ENCODE results near the gene TINCR.

Gene TINCR

GRCh38 chr19:5561559-5561958 is 6.2 kb downstream of the TINCR start:
- Histone ChIP-seq H3K4me2 (ENCODE audit: low read length) (no peak overlapping the region), H3K27me3 (ENCODE audit: insufficient read depth, low read length) (no peaks in the 10 kb centered on the region; the same call in 1 of the 2 replicates), H4K20me1 (ENCODE audit: insufficient read depth, low read length) (no peaks in the 10 kb centered on the region), H3K4me3 (ENCODE audit: low read depth, low read length, poor library complexity, severe bottlenecking) (no peak overlapping the region), H3K9ac (ENCODE audit: low read length) (no peak overlapping the region), H3K9me3 (ENCODE audit: low read length) (no peaks in the 10 kb centered on the region), H3K27ac (ENCODE audit: low read depth, low read length, poor library complexity, severe bottlenecking) (no peak overlapping the region), H2AFZ (ENCODE audit: low read length) (no peak overlapping the region), H3K79me2 (ENCODE audit: insufficient read depth, low read length) (no peaks in the 10 kb centered on the region), H3K4me1 (ENCODE audit: insufficient read depth, low read length, severe bottlenecking) (no peaks in the 10 kb centered on the region), H3F3A (ENCODE audit: insufficient read depth, low read length) (no peaks in the 10 kb centered on the region), H3K36me3 (ENCODE audit: insufficient read depth, low read length) (no peaks in the 10 kb centered on the region), H3K9me2 (ENCODE audit: low read depth, low read length) (no peaks in the 10 kb centered on the region)
- TF ChIP-seq CTCF (IDR thresholded peaks at IDR 0.05; ENCODE audit: low read length) (peak; percentile 60), EZH2 (IDR thresholded peaks at IDR 0.05; ENCODE audit: borderline replicate concordance, low read length) (no peak)

GRCh38 chr19:5560156-5560555 is 7.6 kb downstream of the TINCR start:
- no peak overlapping the region for H2AFZ ChIP-seq (ENCODE audit: low read length)
- H3K4me2 ChIP-seq (ENCODE audit: low read length), result no peak overlapping the region
- no peaks in the 10 kb centered on the region for H3F3A ChIP-seq (ENCODE audit: insufficient read depth, low read length)
- H3K36me3 ChIP-seq (ENCODE audit: insufficient read depth, low read length), result no peaks in the 10 kb centered on the region
- H3K9me2 ChIP-seq (ENCODE audit: low read depth, low read length), result no peaks in the 10 kb centered on the region
- TF ChIP-seq EZH2 (IDR thresholded peaks at IDR 0.05; ENCODE audit: borderline replicate concordance, low read length) (no peak), CTCF (IDR thresholded peaks at IDR 0.05; ENCODE audit: low read length) (no peak)
- H3K79me2 ChIP-seq (ENCODE audit: insufficient read depth, low read length), result no peaks in the 10 kb centered on the region
- no peak overlapping the region for H3K4me3 ChIP-seq (ENCODE audit: low read depth, low read length, poor library complexity, severe bottlenecking)
- H3K27me3 ChIP-seq (ENCODE audit: insufficient read depth, low read length), result no peaks in the 10 kb centered on the region; the same call in 1 of the 2 replicates
- H4K20me1 ChIP-seq (ENCODE audit: insufficient read depth, low read length), result no peaks in the 10 kb centered on the region
- no peaks in the 10 kb centered on the region for H3K9me3 ChIP-seq (ENCODE audit: low read length)
- no peak overlapping the region for H3K27ac ChIP-seq (ENCODE audit: low read depth, low read length, poor library complexity, severe bottlenecking)
- no peaks in the 10 kb centered on the region for H3K4me1 ChIP-seq (ENCODE audit: insufficient read depth, low read length, severe bottlenecking)
- no peak overlapping the region for H3K9ac ChIP-seq (ENCODE audit: low read length)

- Histone ChIP-seq H3K27me3 (ENCODE audit: insufficient read depth, low read length) (no peaks in the 10 kb centered on the region; the same call in 1 of the 2 replicates), H3K79me2 (ENCODE audit: insufficient read depth, low read length) (no peaks in the 10 kb centered on the region), H3K4me1 (ENCODE audit: insufficient read depth, low read length, severe bottlenecking) (no peaks in the 10 kb centered on the region), H2AFZ (ENCODE audit: low read length) (no peak overlapping the region), H3K9me3 (ENCODE audit: low read length) (no peaks in the 10 kb centered on the region), H3F3A (ENCODE audit: insufficient read depth, low read length) (no peaks in the 10 kb centered on the region), H3K36me3 (ENCODE audit: insufficient read depth, low read length) (no peaks in the 10 kb centered on the region), H3K4me2 (ENCODE audit: low read length) (no peak overlapping the region), H3K9me2 (ENCODE audit: low read depth, low read length) (no peaks in the 10 kb centered on the region), H3K27ac (ENCODE audit: low read depth, low read length, poor library complexity, severe bottlenecking) (no peak overlapping the region), H3K4me3 (ENCODE audit: low read depth, low read length, poor library complexity, severe bottlenecking) (no peak overlapping the region), H3K9ac (ENCODE audit: low read length) (no peak overlapping the region), H4K20me1 (ENCODE audit: insufficient read depth, low read length) (no peaks in the 10 kb centered on the region)
- TF ChIP-seq EZH2 (IDR thresholded peaks at IDR 0.05; ENCODE audit: borderline replicate concordance, low read length), result no peak
- no peak for TF ChIP-seq CTCF (IDR thresholded peaks at IDR 0.05; ENCODE audit: low read length)
Measured at GRCh38 chr19:5559804-5560133, 8.0 kb downstream of the TINCR start.

All from OCI-LY1 (cell line).